Measurements from ENCODE around the gene OR2D3.
"Not testable (repeated sequence)": the region's sequence is repeated elsewhere in the genome, so short reads cannot be mapped to it uniquely, and the experiment has no call there.

The OR2D3 gene

GRCh38 chr11:6927030-6927617 is 6.3 kb downstream of the OR2D3 start:
- no peak for DNase-seq (ENCODE audit: extremely low read depth in 1 of 2, low read depth in 1 of 2)

- no peak for DNase-seq (ENCODE audit: extremely low read depth in 1 of 2, low read depth in 1 of 2)
Observed at GRCh38 chr11:6928916-6929315, 8.1 kb downstream of the OR2D3 start.

DNA sequence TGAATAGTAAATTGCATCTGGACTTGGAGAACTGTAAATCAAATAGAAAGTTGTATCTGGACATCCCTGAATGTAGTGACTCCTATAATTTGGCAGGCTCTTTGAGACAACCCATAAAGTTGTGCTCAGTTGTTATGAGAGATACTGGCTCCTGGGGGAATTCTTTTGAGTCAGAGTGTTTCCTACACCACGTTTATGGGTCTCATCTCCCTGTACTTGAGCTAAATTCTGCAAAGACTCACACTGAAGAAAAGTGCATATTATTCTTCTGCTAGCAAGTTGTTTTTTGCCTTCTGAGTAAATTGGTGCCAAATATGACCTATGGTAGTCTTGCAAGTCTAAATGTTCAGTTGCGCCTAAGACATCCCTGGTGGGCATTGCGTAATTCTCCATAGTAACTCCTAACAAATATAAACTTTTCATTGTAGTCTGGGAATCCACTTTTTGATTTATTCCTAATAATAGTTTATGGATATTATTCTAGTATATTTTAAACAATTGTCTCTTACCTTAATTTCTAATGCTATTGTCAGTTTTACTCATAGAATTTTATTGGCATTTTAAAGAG is 10.4 kb downstream of the OR2D3 start:
- no peak for DNase-seq (ENCODE audit: extremely low read depth in 1 of 2, low read depth in 1 of 2)

GRCh38 chr11:6932145-6932544 is 11.3 kb downstream of the OR2D3 start:
- no peak for DNase-seq (ENCODE audit: extremely low read depth in 1 of 2, low read depth in 1 of 2)

DNA sequence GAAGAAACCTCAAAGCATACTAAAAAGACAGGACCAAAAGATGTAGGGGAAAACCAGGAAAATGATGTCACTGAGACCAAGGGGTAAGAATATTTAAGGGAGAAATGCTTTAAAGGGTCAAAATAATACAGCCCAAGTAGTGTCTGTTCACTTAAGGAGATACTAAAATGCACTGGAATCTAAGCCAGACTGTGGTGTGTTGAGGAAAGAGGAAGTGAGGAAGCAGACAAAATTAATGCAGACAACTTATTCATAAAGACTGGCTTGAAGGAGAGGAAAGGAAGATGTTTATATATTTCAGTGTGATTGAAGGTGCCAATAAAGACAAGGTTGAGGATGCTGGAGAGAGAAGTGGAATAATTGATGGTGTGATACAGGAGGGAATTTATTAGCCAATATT is 21.2 kb downstream of the OR2D3 start:
- DNase-seq (ENCODE audit: extremely low read depth in 1 of 2, low read depth in 1 of 2), result no peak

DNA sequence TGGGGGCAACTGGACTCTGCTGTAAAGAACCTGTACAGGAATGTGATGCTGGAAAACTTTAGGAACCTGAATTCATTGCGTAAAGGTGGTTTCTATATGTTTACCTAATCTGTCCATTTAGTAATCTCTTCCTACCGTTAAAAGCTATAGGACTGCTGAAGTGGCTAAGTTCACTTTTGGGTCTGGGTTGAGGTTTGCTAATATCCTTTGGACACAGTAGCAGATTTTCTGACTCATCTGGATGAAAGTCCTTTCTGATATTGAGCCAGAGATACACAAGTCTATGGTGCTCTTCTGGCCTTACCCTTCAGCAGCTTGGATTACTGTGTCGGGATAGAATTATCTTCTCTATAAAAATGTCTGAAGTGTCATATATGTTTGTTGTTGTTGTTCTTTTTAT is 22.3 kb downstream of the OR2D3 start:
- DNase-seq (ENCODE audit: extremely low read depth in 1 of 2, low read depth in 1 of 2), result no peak

- not testable (repeated sequence) for DNase-seq (ENCODE audit: extremely low read depth in 1 of 2, low read depth in 1 of 2)
Observed at GRCh38 chr11:6954248-6954647, 33.4 kb downstream of the OR2D3 start.

DNA sequence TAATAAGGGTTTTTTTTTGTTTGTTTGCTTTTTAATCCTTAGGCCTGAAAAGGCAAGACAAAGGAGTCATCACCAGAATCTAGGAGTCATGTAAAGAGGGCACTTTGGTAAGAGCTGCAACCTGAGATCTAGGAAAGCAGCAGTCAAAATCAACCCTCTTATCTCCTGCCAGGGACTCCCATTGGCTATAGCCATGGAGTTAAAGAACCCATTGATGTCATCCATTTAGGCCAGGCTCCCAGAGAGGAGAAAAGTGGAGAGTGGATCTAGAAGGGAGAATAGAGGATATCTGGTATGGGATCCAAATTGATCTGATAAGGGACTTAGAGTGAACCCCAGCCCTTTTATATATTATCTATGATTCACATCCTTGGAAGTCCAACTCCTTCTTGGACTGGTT is 41.3 kb downstream of the OR2D3 start:
- DNase-seq (ENCODE audit: extremely low read depth in 1 of 2, low read depth in 1 of 2), result no peak

- DNase-seq (ENCODE audit: extremely low read depth in 1 of 2, low read depth in 1 of 2), result no peak
Observed at GRCh38 chr11:6962673-6963072, 41.9 kb downstream of the OR2D3 start.

DNA sequence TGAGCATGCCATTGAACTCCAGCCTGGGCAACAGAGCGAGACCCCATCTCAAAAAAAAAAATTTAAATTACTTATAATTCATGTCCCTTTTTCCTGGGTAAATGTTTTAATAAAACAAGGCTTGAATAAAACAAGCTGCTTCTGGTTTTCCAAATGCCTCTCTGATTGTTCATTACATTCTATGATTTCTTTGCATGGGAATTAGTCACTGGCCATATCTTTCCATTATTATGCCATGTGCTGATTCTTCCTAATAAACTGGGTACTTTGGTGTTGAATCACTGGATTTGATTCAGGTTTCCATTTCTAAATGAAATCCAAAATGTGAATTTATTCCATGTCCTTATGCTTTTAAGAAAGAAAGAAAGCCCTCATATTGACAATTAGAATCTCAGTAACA is 48.0 kb downstream of the OR2D3 start:
- DNase-seq (ENCODE audit: extremely low read depth in 1 of 2, low read depth in 1 of 2), result no peak

- not testable (repeated sequence) for DNase-seq (ENCODE audit: extremely low read depth in 1 of 2, low read depth in 1 of 2)
Observed at GRCh38 chr11:6969854-6970253, 49.1 kb downstream of the OR2D3 start.

Measured in stimulated activated CD8-positive, alpha-beta memory T cell treated with anti-CD3 and anti-CD28 coated beads, Interleukin-7, amount 100 ng/mL, for 48 hours (primary cell).